Stimulated activated CD8-positive, alpha-beta memory T cell treated with anti-CD3 and anti-CD28 coated beads, Interleukin-15, amount 100 ng/mL, for 48 hours (primary cell): Measurements from ENCODE around the gene SLC45A1.

Experiments
- DNase-seq, 2 donors: peaks; one replicate each; pipeline ENCODE4 v3.0.0-alpha.2; 2020; ENCODE audit warnings: low read depth in 2 of 2

SLC45A1 gene

GRCh38 chr1:8352886-8353785 is 35.2 kb downstream of the SLC45A1 start:
- no peak for DNase-seq

DNA sequence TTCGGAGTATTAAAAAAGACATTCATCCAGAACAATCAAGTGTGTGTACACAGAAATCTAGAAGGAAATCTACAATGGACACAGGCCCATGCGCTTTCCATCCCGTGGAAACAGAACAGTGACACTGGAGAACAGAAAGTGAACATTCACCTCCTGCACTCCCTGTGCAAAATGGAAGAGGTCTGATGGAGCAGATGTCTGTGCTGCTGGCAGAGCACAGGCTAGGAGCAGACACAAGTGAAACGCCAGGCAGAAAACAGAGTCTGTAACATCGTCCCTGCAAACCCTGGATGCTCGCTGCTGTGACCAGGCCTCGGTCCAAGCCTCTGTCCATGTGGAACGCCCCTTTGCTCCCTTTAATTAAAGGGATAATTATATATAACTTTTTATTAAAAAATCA is 36.1 kb downstream of the SLC45A1 start:
- DNase-seq, result no peak

- DNase-seq, result no peak
Observed at GRCh38 chr1:8355439-8356255, 37.7 kb downstream of the SLC45A1 start.

- no peak for DNase-seq
Observed at GRCh38 chr1:8356256-8357209, 38.6 kb downstream of the SLC45A1 start.

DNA sequence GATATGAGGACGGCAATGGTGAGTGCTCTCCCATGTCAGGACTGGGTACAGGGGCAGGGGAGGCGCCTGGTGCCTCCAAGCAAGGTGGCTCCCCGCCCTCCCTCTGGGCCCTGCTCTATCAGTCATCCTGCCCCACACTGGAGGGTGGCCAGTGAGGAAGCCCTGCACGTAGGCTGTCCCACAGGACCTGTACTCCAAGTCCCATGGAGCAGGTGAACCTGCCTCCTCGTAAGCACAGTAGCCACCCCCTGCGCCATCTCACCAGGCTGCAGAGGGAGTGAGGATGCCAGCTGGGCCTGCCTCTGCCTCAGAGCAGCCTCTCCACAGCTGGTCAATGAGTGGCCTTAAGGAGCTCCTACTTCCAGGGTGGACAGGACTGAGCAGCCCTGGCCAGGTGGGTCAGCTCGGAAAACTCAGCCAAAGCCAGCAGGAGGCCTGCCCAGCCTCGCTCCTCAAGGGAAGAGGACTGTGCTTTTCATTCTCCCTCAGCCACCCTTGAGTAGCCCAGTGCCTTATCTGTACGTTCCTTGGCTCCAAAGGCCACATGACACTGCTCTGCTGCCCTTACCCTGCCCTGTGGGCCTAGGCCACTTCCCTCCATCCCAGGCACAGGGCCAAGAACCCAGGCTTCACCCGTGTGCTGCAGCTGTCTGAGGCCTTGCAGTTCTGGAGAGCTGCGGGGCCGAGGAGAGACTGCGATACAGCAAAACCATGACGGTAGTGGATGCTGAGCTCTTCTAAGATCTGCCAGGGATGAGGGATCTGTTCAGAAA is 39.6 kb downstream of the SLC45A1 start:
- no peak for DNase-seq

DNA sequence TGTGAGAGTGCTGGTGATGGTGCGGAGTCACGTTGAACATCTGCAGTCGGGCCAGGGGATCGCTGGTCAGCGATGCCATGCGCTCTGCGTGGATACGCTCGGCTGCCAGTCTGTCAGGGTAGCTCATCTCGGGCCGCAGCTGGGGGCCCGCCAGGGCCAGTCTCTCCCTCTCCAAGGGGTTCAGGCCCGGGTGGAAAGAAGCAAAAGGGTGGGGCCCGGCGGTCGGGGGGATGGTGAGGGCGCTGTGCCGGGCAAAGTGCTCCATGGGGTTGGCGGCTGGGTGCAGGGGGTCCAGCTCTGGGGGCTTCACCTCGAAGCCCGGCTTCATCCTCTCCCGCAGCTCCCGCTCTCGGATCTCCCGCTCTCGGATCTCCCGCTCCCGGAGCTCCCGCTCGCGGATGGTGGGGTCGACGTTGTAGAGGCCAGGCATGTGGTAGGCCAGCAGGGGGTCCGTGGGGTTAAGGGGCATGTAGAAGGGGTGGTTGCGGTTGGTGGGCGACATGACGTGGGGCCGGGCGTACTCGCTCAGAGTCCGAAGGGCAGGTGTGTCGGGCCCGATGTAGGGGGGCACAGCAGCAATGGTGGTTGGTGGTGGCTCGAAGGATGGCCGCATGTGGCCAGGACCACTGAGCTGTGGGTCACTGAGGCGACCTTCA is 40.5 kb downstream of the SLC45A1 start:
- DNase-seq, result no peak

DNA sequence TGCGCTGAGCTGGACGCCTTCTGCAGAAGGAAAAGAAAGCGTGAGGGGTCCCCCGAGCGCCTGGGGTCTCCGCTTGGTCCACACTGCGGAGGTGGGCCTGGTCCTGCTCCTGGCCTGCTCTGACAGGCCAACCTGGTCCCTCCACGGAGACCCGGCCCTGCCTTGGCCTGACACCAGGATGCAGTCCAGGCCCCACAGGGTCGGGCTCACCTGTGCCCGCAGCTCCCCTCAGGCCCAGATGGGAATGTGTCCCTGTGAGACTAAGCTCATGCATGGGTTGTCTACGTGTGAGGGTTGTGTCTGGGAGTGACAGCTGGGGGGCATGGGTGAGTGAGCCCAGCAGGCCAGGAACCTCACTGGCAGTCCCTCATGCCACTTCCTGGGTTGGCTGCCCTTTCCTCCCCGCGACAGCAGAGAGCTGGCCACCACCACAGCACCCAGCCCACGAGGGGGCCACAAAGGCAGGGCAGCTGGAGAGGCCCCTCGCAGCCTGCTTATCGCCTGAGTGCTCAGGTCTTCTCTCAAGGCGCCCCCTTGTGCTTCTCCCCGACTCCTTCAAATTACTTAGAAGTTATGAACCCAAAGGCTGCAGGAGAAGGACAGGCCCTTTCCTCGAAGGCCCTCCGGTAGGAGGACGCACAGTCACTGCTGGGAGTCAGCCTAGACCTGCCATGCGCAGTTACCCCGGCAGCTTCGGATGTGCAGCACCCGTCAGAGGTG is 41.1 kb downstream of the SLC45A1 start:
- no peak for DNase-seq

DNA sequence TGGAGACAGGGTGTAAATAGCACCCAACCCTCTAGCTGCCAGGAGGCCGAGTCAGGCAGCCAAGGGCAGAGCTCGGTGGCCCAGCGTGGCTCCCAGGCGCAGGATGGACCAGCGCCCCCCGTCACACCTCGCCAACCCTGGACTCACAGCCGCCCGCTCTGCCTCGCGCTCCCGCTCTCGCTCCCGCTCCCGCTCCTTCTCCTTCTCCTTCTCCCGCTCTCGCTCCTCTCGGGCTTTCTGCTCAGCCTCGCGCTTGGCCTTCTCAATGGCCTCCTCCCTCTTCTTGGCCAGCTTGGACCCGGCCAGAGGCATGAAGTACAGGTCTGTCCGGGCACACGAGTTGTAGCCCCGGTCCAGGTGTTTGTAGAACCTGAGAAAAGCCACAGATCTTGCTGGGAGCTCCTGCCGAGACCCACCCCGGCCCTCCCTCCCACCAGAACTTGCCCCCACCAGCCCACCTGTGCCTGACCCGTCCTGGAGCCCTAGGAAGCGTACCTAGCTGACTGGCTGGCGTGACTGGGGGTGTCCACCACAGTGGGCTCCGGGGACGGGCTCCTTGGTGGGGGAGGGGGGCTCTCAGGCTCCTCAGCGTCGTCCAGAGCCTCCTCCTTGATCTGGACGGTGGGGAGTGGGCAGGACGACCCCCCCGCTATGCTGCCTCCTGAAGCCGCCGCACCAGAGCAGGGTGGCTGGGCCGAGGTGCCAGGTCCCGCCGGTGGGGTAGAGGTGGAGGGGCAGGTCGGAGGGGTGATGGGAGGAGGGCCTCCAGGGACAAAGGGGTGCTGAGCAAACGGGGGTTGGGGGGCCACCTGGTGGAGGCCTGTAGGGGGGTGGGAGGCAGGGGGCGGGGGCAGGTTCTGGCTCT is 41.9 kb downstream of the SLC45A1 start:
- DNase-seq, result no peak

DNA sequence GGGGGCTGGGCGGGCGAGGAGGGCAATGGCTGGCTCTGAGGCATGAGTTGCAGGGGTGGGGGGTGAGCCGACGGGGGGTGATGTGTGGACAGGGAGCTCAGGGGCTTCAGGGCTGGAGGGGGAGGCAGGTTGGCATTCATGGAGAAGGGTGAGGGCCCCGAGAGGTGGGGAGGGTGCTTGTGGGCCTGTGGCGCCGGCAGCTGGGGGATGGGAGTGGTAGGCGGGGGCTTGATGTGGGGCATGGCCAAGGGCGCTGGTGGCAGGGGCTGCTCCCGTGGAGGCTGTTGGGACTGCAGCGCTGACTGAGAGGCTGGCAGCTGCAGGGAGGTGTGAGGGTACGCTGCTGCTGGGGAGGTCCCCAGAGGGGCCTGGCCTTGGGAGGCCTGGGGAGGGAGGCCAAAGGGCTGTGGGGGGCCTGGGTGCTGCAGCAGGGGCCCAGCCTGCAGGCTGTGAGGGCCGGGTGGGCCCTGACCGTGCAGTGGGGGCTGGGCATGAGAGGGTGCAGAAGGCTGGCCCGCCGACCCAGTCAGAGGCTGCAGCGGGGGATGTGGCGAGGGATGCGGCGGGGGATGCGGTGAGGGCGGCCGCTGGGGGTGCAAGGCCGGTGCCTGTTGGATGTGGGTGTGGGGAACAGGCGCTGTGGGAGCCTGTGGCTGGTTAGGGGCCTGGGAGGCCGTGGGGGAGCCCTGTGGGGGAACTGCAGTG is 42.7 kb downstream of the SLC45A1 start:
- DNase-seq, result no peak

- DNase-seq, result no peak
Observed at GRCh38 chr1:8361198-8361849, 43.4 kb downstream of the SLC45A1 start.

DNA sequence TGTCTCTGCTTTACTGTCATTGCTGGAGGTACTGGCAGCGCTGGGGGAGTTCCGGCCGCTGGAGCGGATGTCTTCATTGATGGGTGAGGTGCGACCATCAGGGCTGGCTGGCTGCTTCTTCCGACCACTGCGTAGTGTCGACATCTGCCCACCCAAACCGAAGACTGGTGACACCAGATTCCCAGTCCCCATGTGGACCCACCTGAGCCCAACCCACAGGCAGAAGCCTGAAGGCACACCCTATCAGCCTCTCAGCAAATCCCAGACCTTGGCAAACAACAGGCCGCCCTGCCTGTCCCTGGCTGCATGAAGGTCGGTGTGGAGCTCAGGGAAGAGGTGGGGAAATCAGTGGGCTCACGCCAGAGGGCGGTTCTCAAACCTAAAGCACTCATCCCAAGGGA is 44.8 kb downstream of the SLC45A1 start:
- DNase-seq, result no peak

DNA sequence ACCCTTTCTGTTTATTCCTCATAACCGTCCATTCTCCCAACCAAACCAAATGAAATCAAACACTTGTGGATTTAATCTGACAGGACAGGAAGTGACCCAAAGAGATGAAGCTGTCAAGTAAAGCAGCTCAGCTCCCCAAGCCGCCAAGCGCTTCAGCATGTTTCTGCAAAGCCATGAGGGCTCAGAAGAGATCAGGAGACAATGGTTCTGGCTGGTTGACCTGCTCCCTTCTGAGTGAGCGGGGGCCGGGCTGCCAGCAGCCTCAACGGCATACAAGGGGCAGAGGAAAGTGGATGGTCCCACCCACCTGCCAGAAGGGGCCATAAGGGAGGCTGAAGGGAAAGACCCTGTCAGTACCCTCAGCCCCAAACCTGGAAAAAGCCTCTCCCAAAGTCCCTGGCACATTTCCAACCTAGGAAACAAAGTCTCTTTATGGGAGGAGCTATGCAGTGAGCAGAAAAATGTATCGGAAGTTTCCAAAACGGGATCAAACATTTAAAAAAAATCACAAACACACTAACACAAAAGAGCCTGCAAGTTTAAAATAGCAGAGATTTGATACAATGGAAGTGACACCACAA is 45.4 kb downstream of the SLC45A1 start:
- DNase-seq, result no peak

DNA sequence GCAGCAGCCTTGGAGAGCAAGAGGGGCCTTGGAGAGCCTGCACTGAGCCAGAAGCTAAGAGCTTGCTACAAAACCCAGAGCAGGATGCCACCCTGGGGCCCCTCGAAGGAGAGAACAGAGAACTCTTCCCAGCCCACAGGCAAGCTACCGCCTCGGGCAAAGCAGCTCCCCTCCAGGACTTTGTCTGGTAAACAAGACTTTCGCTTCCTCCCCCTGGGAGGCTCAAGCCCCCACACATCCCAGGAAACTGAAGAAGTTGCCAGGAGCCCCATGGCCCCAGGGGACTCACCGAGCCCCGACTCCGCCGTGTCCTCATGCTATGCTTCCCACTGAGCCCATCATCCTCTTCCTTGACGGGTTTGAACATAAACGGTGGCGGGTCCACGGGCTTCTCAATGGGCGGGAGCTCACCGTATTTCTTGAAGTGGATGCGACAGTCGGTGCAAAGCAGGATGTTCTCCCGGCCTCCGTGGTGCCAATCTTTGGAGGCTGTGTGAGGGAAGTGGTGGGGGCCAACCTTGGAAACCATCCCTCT is 45.9 kb downstream of the SLC45A1 start:
- no peak for DNase-seq

DNA sequence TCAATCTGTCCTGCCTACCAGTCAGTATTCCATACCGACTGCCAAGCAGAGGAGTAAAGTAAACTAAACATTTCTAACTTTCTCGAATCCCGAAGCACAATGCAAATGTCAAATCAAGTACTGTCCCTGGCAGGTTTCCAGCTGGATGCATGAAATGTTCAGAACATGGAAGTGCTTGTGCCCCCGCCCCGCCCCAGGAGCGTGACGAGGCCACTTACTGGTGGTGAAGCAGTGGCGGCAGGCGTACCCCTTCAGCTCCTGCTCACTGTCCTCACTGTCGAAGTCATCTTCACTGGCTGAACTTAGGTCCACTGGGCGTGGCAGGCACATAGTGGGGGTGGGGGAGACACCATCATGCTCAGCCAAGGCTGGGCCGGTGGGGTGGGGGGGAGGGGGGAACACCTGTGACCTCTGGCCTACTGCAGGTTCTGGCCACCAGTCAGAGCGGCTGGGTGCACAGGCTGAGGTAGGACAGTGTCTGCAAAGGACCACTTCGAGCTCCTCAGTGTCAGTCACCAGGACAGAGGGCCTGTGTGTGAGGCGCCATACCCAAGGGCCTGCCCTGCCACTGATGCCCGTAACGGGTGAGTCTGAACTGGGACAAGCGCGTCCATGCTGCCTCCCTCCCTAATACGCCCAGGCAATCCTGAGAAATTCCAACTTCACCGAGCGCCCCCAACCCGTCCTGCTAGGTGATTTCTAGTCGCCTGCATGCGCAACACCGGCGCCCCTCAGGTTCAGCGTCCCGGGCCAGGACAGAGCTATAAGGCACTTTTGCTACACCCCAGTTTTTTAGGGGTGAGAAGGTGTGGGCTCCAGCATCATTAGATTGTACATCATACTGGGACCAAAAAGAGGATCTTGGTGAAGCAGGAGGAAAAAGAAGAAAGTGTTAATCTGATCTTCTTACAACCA is 46.9 kb downstream of the SLC45A1 start:
- DNase-seq, result no peak

DNA sequence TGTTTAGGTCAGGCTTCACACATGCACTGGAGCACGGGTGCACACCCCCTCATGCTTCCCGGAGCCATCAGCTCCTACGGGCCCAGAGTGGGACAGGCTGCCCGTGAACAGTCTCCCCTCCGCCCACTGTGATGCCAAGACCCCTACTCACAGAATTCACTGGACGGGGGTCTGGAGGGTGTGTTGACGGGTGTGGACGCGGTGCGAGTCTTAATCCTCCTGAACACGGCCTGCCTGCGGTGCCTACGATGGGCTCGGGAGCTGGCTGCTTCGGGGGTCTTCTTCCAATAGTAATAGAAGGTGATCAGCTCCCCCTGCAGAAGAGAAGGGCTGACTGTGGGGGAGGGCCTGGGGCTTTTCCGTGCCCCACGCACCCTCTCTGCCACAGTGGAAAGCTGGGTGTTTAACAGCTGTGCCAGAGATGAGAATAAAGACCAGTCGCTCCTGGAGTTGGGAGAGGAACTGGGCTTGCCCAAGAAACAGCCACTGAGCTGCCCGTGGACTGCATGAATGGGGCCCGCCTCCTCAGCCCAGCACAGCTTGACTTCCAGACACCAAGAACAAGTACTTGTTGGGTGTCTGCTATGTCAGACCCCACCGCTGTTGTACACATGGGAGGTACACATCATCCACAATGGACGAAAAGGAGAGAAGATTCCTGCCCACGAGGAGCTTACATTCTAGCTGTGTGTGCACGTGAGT is 47.9 kb downstream of the SLC45A1 start:
- no peak for DNase-seq
